ENCODE data around the gene ROGDI.

ROGDI gene

DNA sequence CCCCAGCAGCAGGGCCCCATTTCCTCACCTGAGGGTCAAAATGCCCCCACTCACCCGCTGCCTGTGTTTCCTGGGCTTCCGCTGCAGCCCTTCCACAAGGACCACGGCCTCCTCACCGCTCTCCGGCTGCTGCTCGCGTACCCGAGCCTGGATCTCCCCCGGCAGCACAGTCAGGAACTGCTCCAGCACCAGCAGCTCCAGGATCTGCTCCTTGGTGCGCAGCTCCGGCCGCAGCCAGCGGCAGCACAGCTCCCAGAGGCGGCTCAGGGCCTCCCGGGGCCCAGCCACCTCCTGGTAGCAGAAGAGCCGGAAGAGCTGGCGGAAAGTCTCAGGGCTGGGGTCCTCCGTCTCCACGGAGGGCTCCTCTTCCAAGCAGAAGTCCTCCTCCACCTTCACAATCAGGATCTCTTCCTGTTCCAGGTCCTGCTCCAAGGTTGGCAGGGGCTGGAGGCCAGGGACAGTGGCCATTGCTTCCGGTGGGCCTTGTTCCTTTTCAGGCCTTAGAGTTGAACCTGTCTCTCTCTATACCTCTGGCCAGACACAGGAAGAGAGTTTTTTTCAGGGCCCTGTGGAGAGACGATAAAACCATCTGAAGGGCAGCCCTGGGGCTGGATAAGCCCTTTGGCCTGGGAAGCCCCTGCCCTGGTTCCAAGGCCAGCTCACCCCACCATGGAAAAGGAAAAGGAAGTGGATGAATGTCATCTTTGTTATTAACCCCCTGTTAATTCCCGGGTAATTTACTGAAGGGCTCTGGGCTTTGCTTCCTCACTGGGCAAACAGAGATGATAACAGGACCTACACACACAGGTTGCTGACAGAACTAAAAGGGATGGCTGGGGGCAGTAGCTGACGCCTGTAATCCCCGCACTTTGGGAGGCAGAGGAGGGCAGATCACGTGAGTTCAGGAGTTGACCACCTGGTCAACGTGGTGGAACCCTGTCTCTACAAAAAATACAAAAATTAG, 36.6 kb downstream of the ROGDI start:
- DNase-seq (ENCODE audit: low read depth): no peak

DNA sequence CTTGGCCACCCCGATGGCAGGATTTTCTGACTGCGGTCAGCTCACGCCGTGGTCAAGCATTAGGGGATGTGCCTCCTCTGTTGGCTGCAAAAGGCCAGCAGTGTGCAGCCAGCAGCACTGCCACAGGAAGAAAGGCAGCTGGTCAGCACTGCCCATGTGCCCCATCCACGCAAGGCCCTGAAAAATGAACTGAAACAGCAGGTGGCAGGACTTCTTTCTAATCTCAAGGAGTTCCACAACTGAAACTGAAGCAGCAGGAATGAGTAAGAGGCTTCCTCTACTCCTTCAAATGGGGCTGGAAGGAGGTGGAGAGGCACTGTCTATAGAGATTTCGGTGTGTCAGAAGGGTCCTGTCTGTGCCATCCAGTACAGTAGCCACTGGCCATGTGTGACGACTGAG, 38.6 kb downstream of the ROGDI start:
- DNase-seq (ENCODE audit: low read depth): no peak

- no peak for DNase-seq (ENCODE audit: low read depth)
Observed at GRCh38 chr16:4762205-4762604, 40.2 kb downstream of the ROGDI start.

GRCh38 chr16:4760221-4760910, 42.1 kb downstream of the ROGDI start:
- no peak for DNase-seq (ENCODE audit: low read depth)

GRCh38 chr16:4755687-4756086, 46.7 kb downstream of the ROGDI start:
- DNase-seq (ENCODE audit: low read depth): no peak

- DNase-seq (ENCODE audit: low read depth): no peak
Observed at GRCh38 chr16:4754865-4755264, 47.6 kb downstream of the ROGDI start.

- DNase-seq (ENCODE audit: low read depth): no peak
Observed at GRCh38 chr16:4753227-4753626, 49.2 kb downstream of the ROGDI start.

GRCh38 chr16:4752351-4753100, 49.9 kb downstream of the ROGDI start:
- no peak for DNase-seq (ENCODE audit: low read depth)

GRCh38 chr16:4750896-4751295, 51.5 kb downstream of the ROGDI start:
- DNase-seq (ENCODE audit: low read depth): no peak

GRCh38 chr16:4749700-4750257, 52.7 kb downstream of the ROGDI start:
- no peak for DNase-seq (ENCODE audit: low read depth)

- no peak for DNase-seq (ENCODE audit: low read depth)
Observed at GRCh38 chr16:4748682-4749411, 53.6 kb downstream of the ROGDI start.

DNA sequence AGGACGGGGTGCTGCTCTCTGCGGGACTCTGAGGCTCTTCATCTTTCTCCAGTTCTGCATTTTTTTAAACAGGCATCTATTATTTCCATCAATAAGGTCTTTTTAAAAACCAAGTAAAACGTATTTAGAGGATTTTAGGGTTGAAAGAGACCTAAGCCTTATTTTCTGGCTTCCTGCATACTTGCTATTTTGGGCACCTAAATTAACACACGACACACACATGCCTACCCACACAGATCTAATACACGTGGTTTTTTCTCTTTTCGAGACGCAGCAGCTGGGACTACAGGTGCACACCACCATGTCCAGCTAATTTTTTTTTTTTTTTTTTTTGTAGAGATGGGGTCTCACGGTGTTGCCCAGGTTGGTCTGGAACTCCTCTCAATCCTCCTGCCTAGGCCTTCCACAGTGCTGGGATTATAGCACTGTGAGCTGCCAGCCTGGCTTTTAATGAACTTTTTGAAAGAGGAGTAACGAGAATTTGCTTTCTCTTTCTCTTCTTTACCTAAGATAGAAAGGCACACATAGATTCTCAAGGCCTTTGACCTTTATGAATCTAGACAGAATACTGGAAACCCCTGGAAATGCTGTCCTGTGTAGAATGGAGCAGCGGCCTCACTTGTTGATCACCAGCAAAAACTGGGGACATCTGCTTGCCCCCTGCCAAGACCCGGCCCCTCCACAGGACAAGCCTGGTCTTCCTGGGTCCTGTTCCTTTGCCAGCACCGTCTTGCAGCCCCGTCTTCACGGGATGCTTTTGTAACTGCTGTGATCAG, 54.3 kb downstream of the ROGDI start:
- no peak for DNase-seq (ENCODE audit: low read depth)

- no peak for DNase-seq (ENCODE audit: low read depth)
Observed at GRCh38 chr16:4746991-4747574, 55.4 kb downstream of the ROGDI start.
